IMR-90 (cell line): ENCODE results near the gene SUN1. TPM values are rescaled to one million over a fixed set of nuclear protein-coding genes. Genes with fewer than 3 reads are reported as not detected.

ENCODE experiments used
- ATAC-seq: fragments of 200-7000 bp; cut with Tn5 transposase; 2 replicates; pipeline ENCODE4 v1.9.1; 2020; ENCODE audit warnings: low read depth, mild to moderate bottlenecking, moderate library complexity
- BruUV-seq: library from RNA; stranded (reverse); fragments of 400-500 nt; replicated peaks from 2 replicates; lab custom pipeline; 2021; lab: Mats Ljungman, UMichigan
- CTCF ChIA-PET: fragments of 300-600 bp; formaldehyde crosslinking; extraction: SDS; loops from one replicate; lab custom pipeline; 2021; ENCODE audit warnings: antibody characterized with exemption; lab: Yijun Ruan, JAX
- POLR2A ChIA-PET: fragments of 300-600 bp; sonication (Branson Sonifier 250); formaldehyde crosslinking; loops from one replicate; lab custom pipeline; 2022; ENCODE audit warnings: antibody characterized with exemption; ENCODE audit not compliant: unreplicated experiment; lab: Charles Lee
- DNase-seq: peaks from one replicate; pipeline ENCODE4 v3.0.0; 2013
- H2AFZ ChIP-seq: replicated peaks from 2 replicates; pipeline ENCODE3; 2013; ENCODE audit warnings: low read length, mild to moderate bottlenecking; ENCODE audit not compliant: poor library complexity
- H2AK5ac ChIP-seq: 2 replicates; pipeline ENCODE4 v1.6.1; 2013; ENCODE audit warnings: low read depth, low read length, inconsistent platforms
- H2AK9ac ChIP-seq: replicated peaks from 2 replicates; pipeline ENCODE3; 2013; ENCODE audit warnings: mild to moderate bottlenecking, low read depth, low read length, moderate library complexity; ENCODE audit not compliant: poor library complexity
- H2BK120ac ChIP-seq: 2 replicates; pipeline ENCODE4 v1.6.1; 2013; ENCODE audit warnings: low read depth, low read length, inconsistent platforms
- H2BK15ac ChIP-seq: 3 replicates; pipeline ENCODE4 v1.6.1; 2013; ENCODE audit warnings: low read depth, low read length, inconsistent platforms
- H2BK20ac ChIP-seq: 2 replicates; pipeline ENCODE4 v1.6.1; 2013; ENCODE audit warnings: low read depth, mild to moderate bottlenecking, inconsistent platforms, low read length, moderate library complexity
- H2BK5ac ChIP-seq: 2 replicates; pipeline ENCODE4 v1.6.1; 2013; ENCODE audit warnings: mild to moderate bottlenecking, low read depth, low read length, inconsistent platforms; ENCODE audit not compliant: poor library complexity, severe bottlenecking
- H3K14ac ChIP-seq: replicated peaks from 2 replicates; pipeline ENCODE4 v1.6.1; 2013; ENCODE audit warnings: low read depth, low read length, inconsistent platforms
- H3K18ac ChIP-seq: 2 replicates; pipeline ENCODE4 v1.6.1; 2013; ENCODE audit warnings: low read depth, low read length, control low read depth
- H3K23ac ChIP-seq: 2 replicates; pipeline ENCODE4 v1.6.1; 2013; ENCODE audit warnings: low read depth, low read length, inconsistent platforms
- H3K27ac ChIP-seq: 2 replicates; pipeline ENCODE4 v1.5.1; 2013; ENCODE audit warnings: mild to moderate bottlenecking, control low read depth, low read length; ENCODE audit not compliant: insufficient read depth
- H3K27me3 ChIP-seq: 2 replicates; pipeline ENCODE4 v1.6.1; 2013; ENCODE audit warnings: low read length; ENCODE audit not compliant: control insufficient read depth, insufficient read depth
- H3K36me3 ChIP-seq: 2 replicates; pipeline ENCODE4 v1.6.1; 2013; ENCODE audit warnings: low read length, mixed read lengths; ENCODE audit not compliant: control insufficient read depth, insufficient read depth
- H3K4ac ChIP-seq: 2 replicates; pipeline ENCODE4 v1.6.1; 2013; ENCODE audit warnings: low read depth, low read length, inconsistent platforms
- H3K4me1 ChIP-seq: 2 replicates; pipeline ENCODE4 v1.6.1; 2013; ENCODE audit warnings: low read length, mixed read lengths; ENCODE audit not compliant: control insufficient read depth, insufficient read depth
- H3K4me2 ChIP-seq: 2 replicates; pipeline ENCODE4 v1.6.1; 2013; ENCODE audit warnings: low read depth, mild to moderate bottlenecking, control low read depth, low read length, moderate library complexity
- H3K4me3 ChIP-seq: 2 replicates; pipeline ENCODE4 v1.5.1; 2013; ENCODE audit warnings: low read depth, mild to moderate bottlenecking, control low read depth, low read length, moderate library complexity; ENCODE audit not compliant: insufficient read depth
- H3K56ac ChIP-seq: 2 replicates; pipeline ENCODE4 v1.6.1; 2013; ENCODE audit warnings: low read length, inconsistent platforms; ENCODE audit not compliant: insufficient read depth; ENCODE audit errors: extremely low read depth
- H3K79me1 ChIP-seq, 2 experiments: 2 replicates each; pipeline ENCODE4 v1.6.1; 2013; ENCODE audit warnings: low read length in 2 of 2, inconsistent platforms in 1 of 2, low read depth in 1 of 2
- H3K9ac ChIP-seq: 2 replicates; pipeline ENCODE4 v1.6.1; 2013; ENCODE audit warnings: low read depth, low read length, control low read depth
- H3K9me1 ChIP-seq: 2 replicates; pipeline ENCODE4 v1.6.1; 2013; ENCODE audit warnings: low read length, inconsistent platforms; ENCODE audit not compliant: insufficient read depth
- H3K9me3 ChIP-seq: 2 replicates; pipeline ENCODE4 v1.6.1; 2013; ENCODE audit warnings: low read length; ENCODE audit not compliant: control insufficient read depth, insufficient read depth
- H4K20me1 ChIP-seq: 2 replicates; pipeline ENCODE4 v1.6.1; 2013; ENCODE audit warnings: low read length, inconsistent platforms; ENCODE audit not compliant: insufficient read depth
- H4K5ac ChIP-seq: 2 replicates; pipeline ENCODE4 v1.6.1; 2013; ENCODE audit warnings: mild to moderate bottlenecking, low read depth, low read length, control low read depth
- H4K8ac ChIP-seq, 2 experiments: 2 replicates each; pipeline ENCODE4 v1.6.1; 2013; ENCODE audit warnings: low read depth in 2 of 2, low read length in 2 of 2, control low read depth in 1 of 2, inconsistent platforms in 1 of 2
- H4K91ac ChIP-seq: 2 replicates; pipeline ENCODE4 v1.6.1; 2013; ENCODE audit warnings: low read depth, low read length, inconsistent platforms; ENCODE audit not compliant: insufficient read depth
- BHLHE40 ChIP-seq: fragments of 150-350 bp; IDR thresholded peaks from 2 replicates; pipeline ENCODE4 v1.6.1; 2016; ENCODE audit warnings: mild to moderate bottlenecking, low read depth, low read length
- CEBPB ChIP-seq: IDR thresholded peaks from 2 replicates; pipeline ENCODE4 v1.6.1; 2012; ENCODE audit warnings: low read depth, low read length, improper control_type of control experiment
- CHD1 ChIP-seq: IDR thresholded peaks from 2 replicates; pipeline ENCODE4 v1.6.1; 2012; ENCODE audit warnings: low read depth, low read length, improper control_type of control experiment
- CTCF ChIP-seq: conservative IDR thresholded peaks from 2 replicates; pipeline ENCODE4 v1.5.1; 2012; ENCODE audit warnings: mild to moderate bottlenecking, low read depth, low read length, improper control_type of control experiment
- ELK1 ChIP-seq: fragments of 150-350 bp; IDR thresholded peaks from 2 replicates; pipeline ENCODE4 v1.6.1; 2016; ENCODE audit warnings: low read depth, mild to moderate bottlenecking, low read length, moderate library complexity, borderline replicate concordance
- FOS ChIP-seq: fragments of 150-350 bp; IDR thresholded peaks from 2 replicates; pipeline ENCODE4 v1.6.1; 2016; ENCODE audit warnings: low read depth, low read length
- MAFK ChIP-seq: IDR thresholded peaks from 2 replicates; pipeline ENCODE4 v1.6.1; 2012; ENCODE audit warnings: low read depth, low read length, improper control_type of control experiment
- MAZ ChIP-seq: IDR thresholded peaks from 2 replicates; pipeline ENCODE4 v1.6.1; 2012; ENCODE audit warnings: low read depth, mild to moderate bottlenecking, low read length, improper control_type of control experiment, moderate library complexity, borderline replicate concordance
- MXI1 ChIP-seq: IDR thresholded peaks from 2 replicates; pipeline ENCODE4 v1.6.1; 2012; ENCODE audit warnings: low read depth, mild to moderate bottlenecking, low read length, moderate library complexity, borderline replicate concordance
- NFE2L2 ChIP-seq: fragments of 150-350 bp; IDR thresholded peaks from 2 replicates; pipeline ENCODE4 v1.6.1; 2016; ENCODE audit warnings: low read depth, mild to moderate bottlenecking, low read length
- POLR2A ChIP-seq: IDR thresholded peaks from 2 replicates; pipeline ENCODE4 v1.6.1; 2012; ENCODE audit warnings: mild to moderate bottlenecking, low read depth, low read length
- RAD21 ChIP-seq: IDR thresholded peaks from 2 replicates; pipeline ENCODE4 v1.6.1; 2012; ENCODE audit warnings: low read length, improper control_type of control experiment
- RCOR1 ChIP-seq: IDR thresholded peaks from 2 replicates; pipeline ENCODE4 v1.6.1; 2012; ENCODE audit warnings: mild to moderate bottlenecking, low read length, improper control_type of control experiment; ENCODE audit not compliant: insufficient replicate concordance
- RFX5 ChIP-seq: IDR thresholded peaks from 2 replicates; pipeline ENCODE4 v1.8.0; 2012; ENCODE audit warnings: low read depth, mild to moderate bottlenecking, low read length, moderate library complexity
- SMC3 ChIP-seq: fragments of 150-350 bp; IDR thresholded peaks from 2 replicates; pipeline ENCODE4 v1.6.1; 2016; ENCODE audit warnings: low read depth, mild to moderate bottlenecking, antibody characterized with exemption, low read length, moderate library complexity
- USF2 ChIP-seq: fragments of 150-350 bp; IDR thresholded peaks from 2 replicates; pipeline ENCODE4 v1.6.1; 2017; ENCODE audit warnings: mild to moderate bottlenecking, antibody characterized with exemption, low read length, low read depth
- WGBS, 2 experiments: methylation state at CpG; one replicate each; pipeline versions ENCODE4 v1.1.5 to v1.1.7; 2013; ENCODE audit warnings: missing lambda C conversion rate in 2 of 2; ENCODE audit not compliant: insufficient read length in 1 of 2; ENCODE audit errors: extremely low coverage in 2 of 2; 5-methylcytosine and 5-hydroxymethylcytosine counted together
- dilution Hi-C: fragments of 300-500 bp; cut with HindIII; formaldehyde crosslinking; loops from one replicate; pipeline ENCODE4 v1.14.3; 2018; ENCODE audit warnings: low sequenced_read_pairs; ENCODE audit not compliant: unreplicated experiment
- in situ Hi-C: fragments of 300-500 bp; cut with MboI; formaldehyde crosslinking; loops from 3 replicates; pipeline ENCODE4 v1.14.3; 2019; ENCODE audit warnings: low sequenced_read_pairs, inconsistent platforms, mixed read lengths
- intact Hi-C: fragments of 100-400 bp; cut with micrococcal nuclease; formaldehyde crosslinking; loops from 2 replicates; pipeline ENCODE4 v1.10.0; 2022
- polyA plus RNA-seq, 3 experiments: library from polyadenylated mRNA; depleted of rRNA; stranded (reverse); fragments of >200 nt; gene quantifications; 2 replicates each; pipeline ENCODE4 v1.2.3, GENCODE V29; 2012; ENCODE audit warnings: low replicate concordance in 1 of 3
- total RNA-seq: library from RNA; depleted of rRNA; stranded (reverse); fragments of >200 nt; gene quantifications from 2 replicates; pipeline ENCODE4 v1.2.3, GENCODE V29; 2012

SUN1 gene
- total and polyA plus RNA-seq, 2 of the 4 experiments (the other 2 are of a cell fraction): 113 to 239 TPM

GRCh38 chr7:906776-907157 lies 74.5 kb downstream of the SUN1 start:
- Histone ChIP-seq H3K23ac (no peak overlapping the region), H2BK20ac (no peak overlapping the region), H2AK9ac (peak overlapping the region; percentile 15), H2AFZ (no peak overlapping the region), H4K91ac (no peak overlapping the region), H3K9me3 (no peaks in the 10 kb centered on the region), H3K4me2 (no peak overlapping the region), H3K14ac (no peak overlapping the region), H4K20me1 (no peaks in the 10 kb centered on the region; the same call in 1 of the 2 replicates), H3K27ac (no peak overlapping the region), H4K5ac (no peak overlapping the region), H2AK5ac (no peak overlapping the region), H3K4me1 (peaks cover 7% of the 10 kb centered on the region), H3K4ac (no peak overlapping the region), H2BK120ac (no peak overlapping the region), H3K4me3 (no peak overlapping the region), H3K9ac (no peak overlapping the region), H2BK5ac (peak overlapping the region; percentile 23), H3K79me1 (no peaks in the 10 kb centered on the region), H3K9me1 (no peaks in the 10 kb centered on the region), H2BK15ac (no peak overlapping the region), H3K18ac (no peak overlapping the region), H4K8ac (no peak overlapping the region), H3K36me3 (no peaks in the 10 kb centered on the region), H3K27me3 (no peaks in the 10 kb centered on the region; the same call in 1 of the 2 replicates), H3K56ac (no peak overlapping the region)
- ATAC-seq (no peak), DNase-seq (no peak)
- ChIA-PET POLR2A (no interaction called here), CTCF (no interaction called here)
- 58% methylated on average over 3 of the region's 10 CpGs; no CpG with 5 or more reads in 1 of the 2 experiments for WGBS, 2 experiments
- in situ Hi-C loops: no loop called here
- dilution Hi-C loops: no loop called here
- BruUV-seq: no TSS peak
- TF ChIP-seq BHLHE40 (no peak), FOS (no peak), RFX5 (no peak), MXI1 (no peak), MAZ (no peak), RAD21 (no peak), RCOR1 (no peak), MAFK (no peak), SMC3 (no peak), CHD1 (no peak), CTCF (no peak), CEBPB (no peak), USF2 (no peak), ELK1 (no peak), NFE2L2 (no peak), POLR2A (no peak)
- intact Hi-C loops: loop anchor here (10.0 kb wide), 1 partner anchor 138 kb away; the partner anchor contains the start of gene GPR146
